ENCODE data around the gene ARHGEF17. TPM values are rescaled to one million over a fixed set of nuclear protein-coding genes. Genes with fewer than 3 reads are reported as not detected.

ARHGEF17 gene
- total RNA-seq, 4 donors from 2014 or later, result 10.2 to 18.8 (median 14.7) TPM

DNA sequence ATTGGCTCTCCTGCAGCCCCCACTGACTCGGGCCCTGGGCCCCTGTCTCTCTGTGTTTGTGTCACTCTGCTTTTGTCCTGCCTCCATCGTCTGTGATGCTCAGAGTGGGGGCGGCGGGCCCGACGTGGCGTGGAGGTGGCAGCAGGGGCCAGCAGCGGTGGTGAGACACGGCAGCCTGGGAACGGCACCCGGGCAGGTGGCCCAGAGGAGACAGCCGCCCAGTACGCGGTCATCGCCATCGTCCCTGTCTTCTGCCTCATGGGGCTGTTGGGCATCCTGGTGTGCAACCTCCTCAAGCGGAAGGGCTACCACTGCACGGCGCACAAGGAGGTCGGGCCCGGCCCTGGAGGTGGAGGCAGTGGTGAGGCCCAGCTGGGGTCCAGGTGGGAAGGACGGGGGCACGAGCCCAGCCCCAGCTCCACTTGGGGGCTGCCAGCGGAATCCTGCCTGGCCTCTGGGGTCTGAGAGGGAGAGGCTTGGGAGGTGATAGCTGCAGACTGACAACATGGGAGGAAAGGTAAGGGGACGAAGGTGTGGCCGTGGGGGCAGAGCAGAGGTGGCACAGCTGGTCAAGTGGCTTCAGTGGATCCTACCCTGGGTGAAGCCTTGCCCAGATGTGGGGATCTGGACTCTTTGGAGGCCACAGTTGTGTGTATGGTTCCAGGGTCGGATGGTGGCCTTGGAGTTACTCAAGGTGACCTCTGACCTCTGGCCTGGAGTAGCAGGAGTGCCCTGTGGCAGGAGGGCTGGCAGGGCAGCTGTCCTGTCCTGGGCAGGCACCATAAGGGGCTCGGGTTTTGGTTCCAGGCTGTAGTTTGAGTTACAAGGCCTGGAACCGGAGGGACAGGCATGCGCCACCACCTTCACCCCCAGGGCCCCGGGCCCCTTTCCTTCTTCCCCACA is 84.3 kb downstream of the ARHGEF17 start:
- no peak for DNase-seq (ENCODE audit: low spot score in 2 of 2)
- 92 to 96% methylated on average over 27 to 30 of the region's 31 CpGs for WGBS, 2 donors
- TF ChIP-seq POLR2A (IDR thresholded peaks at IDR 0.05), result no peak
- TF ChIP-seq, protein P1, sequence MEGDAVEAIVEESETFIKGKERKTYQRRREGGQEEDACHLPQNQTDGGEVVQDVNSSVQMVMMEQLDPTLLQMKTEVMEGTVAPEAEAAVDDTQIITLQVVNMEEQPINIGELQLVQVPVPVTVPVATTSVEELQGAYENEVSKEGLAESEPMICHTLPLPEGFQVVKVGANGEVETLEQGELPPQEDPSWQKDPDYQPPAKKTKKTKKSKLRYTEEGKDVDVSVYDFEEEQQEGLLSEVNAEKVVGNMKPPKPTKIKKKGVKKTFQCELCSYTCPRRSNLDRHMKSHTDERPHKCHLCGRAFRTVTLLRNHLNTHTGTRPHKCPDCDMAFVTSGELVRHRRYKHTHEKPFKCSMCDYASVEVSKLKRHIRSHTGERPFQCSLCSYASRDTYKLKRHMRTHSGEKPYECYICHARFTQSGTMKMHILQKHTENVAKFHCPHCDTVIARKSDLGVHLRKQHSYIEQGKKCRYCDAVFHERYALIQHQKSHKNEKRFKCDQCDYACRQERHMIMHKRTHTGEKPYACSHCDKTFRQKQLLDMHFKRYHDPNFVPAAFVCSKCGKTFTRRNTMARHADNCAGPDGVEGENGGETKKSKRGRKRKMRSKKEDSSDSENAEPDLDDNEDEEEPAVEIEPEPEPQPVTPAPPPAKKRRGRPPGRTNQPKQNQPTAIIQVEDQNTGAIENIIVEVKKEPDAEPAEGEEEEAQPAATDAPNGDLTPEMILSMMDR (IDR thresholded peaks at IDR 0.05), result no peak
- intact Hi-C loops (cut with DNase I; ENCODE audit: low total_unique reads), result loop anchor here (5.0 kb wide), 1 partner anchor 40 kb away; no protein-coding TSS in a partner anchor
- no peak overlapping the region for H3K4me3 ChIP-seq (ENCODE audit: low read depth, poor library complexity, severe bottlenecking)

DNA sequence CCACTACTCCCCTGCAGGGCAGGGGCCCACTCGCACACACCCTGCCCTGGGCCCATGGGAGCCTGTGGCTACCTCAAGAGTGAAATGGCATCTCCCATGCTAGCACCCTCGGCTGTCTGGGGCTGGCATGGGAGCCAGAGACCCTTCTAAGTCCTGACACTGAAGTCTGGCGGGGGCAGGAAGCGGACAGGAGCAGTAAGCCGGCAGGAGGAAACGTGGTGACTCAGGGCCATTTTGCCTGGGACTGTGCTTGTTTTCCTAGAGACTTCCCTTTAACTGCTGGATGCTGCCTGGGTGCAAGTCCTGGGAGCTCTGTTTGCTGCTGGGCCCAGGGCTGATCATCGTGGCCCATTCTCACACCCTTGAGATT is 84.9 kb downstream of the ARHGEF17 start:
- intact Hi-C loops (cut with DNase I; ENCODE audit: low total_unique reads), result loop anchor here (5.0 kb wide), 1 partner anchor 41 kb away; no protein-coding TSS in a partner anchor
- 92 to 98% methylated on average over 6 of the region's 7 CpGs for WGBS, 2 donors
- DNase-seq (ENCODE audit: low spot score in 2 of 2), result no peak

DNA sequence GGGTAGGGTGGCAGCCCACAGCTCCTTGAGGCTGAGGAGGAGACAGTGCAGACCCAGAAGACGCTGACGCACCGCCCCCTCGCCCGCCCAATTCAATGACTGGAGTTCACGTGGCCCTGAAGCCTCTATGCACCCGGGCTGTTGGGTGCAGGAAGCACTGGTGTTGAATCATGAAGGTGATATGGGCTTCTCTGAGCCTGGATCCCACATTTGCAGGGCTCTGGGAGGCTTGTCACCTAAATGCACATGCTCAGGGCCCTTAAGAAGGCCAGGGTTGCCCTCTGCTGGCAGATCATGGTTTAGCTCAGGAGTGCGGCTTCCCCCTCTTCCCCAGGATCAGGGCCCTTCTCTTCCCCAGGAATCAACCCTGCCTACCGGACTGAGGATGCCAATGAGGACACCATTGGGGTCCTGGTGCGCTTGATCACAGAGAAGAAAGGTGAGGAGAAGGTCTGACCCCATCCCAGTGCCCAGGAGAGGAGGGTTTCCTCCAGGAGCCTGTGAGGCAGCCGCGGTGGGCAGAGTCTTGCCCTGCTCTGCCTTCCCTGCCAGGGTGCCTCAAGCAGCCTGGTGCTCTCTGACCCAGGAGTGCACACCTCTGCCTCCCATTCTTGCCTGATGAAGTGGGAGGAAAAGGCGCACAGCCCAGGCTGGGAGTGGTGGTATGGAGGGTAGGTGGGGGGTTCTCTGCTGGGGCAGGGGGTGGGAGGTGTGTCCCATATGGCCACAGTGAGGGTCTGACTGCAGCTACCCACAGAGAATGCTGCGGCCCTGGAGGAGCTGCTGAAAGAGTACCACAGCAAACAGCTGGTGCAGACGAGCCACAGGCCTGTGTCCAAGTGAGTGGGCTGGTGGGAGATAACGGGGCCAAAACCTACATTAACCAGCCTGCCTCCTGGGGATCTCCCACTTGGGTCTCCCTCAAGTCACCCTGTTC is 85.7 kb downstream of the ARHGEF17 start:
- TF ChIP-seq POLR2A (IDR thresholded peaks at IDR 0.05), result no peak
- TF ChIP-seq, protein P1 (IDR thresholded peaks at IDR 0.05), result peak in 1 of 3 donors; percentile 31
- DNase-seq (ENCODE audit: low spot score in 2 of 2), result peak in 1 of 2 donors; percentile 55
- 79 to 83% methylated on average over 15 to 16 of the region's 16 CpGs for WGBS, 2 donors
- H3K4me3 ChIP-seq (ENCODE audit: low read depth, poor library complexity, severe bottlenecking), result no peak overlapping the region
- intact Hi-C loops (cut with DNase I; ENCODE audit: low total_unique reads), result loop anchor here (5.0 kb wide), 1 partner anchor 41 kb away; no protein-coding TSS in a partner anchor

More for the DNA sequence above, 84.9 kb downstream of the ARHGEF17 start:
- TF ChIP-seq POLR2A (IDR thresholded peaks at IDR 0.05), result no peak
- TF ChIP-seq, protein P1 (IDR thresholded peaks at IDR 0.05), result no peak
- no peak overlapping the region for H3K4me3 ChIP-seq (ENCODE audit: low read depth, poor library complexity, severe bottlenecking)

DNA sequence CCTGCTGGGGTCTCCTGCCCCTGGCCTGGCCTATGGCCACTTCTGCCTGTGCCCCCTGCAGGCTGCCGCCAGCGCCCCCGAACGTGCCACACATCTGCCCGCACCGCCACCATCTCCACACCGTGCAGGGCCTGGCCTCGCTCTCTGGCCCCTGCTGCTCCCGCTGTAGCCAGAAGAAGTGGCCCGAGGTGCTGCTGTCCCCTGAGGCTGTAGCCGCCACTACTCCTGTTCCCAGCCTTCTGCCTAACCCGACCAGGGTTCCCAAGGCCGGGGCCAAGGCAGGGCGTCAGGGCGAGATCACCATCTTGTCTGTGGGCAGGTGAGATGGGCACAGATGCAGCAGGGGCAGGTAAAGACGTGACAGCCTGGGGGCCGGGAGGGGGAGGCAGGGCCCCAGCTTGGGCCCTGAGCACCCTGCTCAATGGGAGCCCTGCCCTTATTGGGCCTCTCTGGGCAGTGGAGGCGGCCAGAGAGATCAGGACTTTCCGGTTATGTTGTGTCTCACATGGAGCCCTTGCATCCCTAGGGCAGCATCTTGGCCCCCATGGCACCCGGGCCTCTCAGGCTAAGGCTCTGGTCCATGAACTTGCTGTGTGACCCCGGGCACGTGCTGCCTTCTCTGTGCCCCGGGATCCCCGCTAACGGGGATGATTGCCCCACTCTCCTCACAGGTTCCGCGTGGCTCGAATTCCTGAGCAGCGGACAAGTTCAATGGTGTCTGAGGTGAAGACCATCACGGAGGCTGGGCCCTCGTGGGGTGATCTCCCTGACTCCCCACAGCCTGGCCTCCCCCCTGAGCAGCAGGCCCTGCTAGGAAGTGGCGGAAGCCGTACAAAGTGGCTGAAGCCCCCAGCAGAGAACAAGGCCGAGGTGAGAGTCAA is 86.6 kb downstream of the ARHGEF17 start:
- intact Hi-C loops (cut with DNase I; ENCODE audit: low total_unique reads), result loop anchor here (5.0 kb wide), 1 partner anchor 42 kb away; no protein-coding TSS in a partner anchor
- H3K4me3 ChIP-seq (ENCODE audit: low read depth, poor library complexity, severe bottlenecking), result no peak overlapping the region
- DNase-seq (ENCODE audit: low spot score in 2 of 2), result peak in 1 of 2 donors; percentile 80
- 89 to 91% methylated on average over 33 to 34 of the region's 34 CpGs for WGBS, 2 donors
- TF ChIP-seq, protein P1 (IDR thresholded peaks at IDR 0.05), result no peak
- no peak for TF ChIP-seq POLR2A (IDR thresholded peaks at IDR 0.05)

Data from lower leg skin (tissue), 4 donors.